ENCODE results near the gene GTF2A1L. TPM values are rescaled to one million over a fixed set of nuclear protein-coding genes. Genes with fewer than 3 reads are reported as not detected.

Gene GTF2A1L
- total and polyA plus RNA-seq, 10 of the 15 experiments (the other 5 are each of a cell fraction or from before 2014, with no cell fraction given), result not detected

GRCh38 chr2:48725696-48726494 lies 108.2 kb downstream of the GTF2A1L start (continued):
- TF ChIP-seq ZBTB40 (IDR thresholded peaks at IDR 0.05; ENCODE audit: borderline replicate concordance) (no peak), GATAD2B (conservative IDR thresholded peaks at IDR 0.05; ENCODE audit: low read depth) (no peak), SKIL (IDR thresholded peaks at IDR 0.05; ENCODE audit: low read depth, poor library complexity, severe bottlenecking) (no peak), NKRF (conservative IDR thresholded peaks at IDR 0.05) (no peak), EZH2 (IDR thresholded peaks at IDR 0.05; ENCODE audit: borderline replicate concordance, control insufficient read depth, low read depth, low read length) (no peak), KDM1A (IDR thresholded peaks at IDR 0.05; ENCODE audit: borderline replicate concordance) (no peak), MEF2A (IDR thresholded peaks at IDR 0.05; ENCODE audit: insufficient read depth, low read depth, low read length) (no peak)
